ENCODE data around the gene TBCD.

TBCD gene

DNA sequence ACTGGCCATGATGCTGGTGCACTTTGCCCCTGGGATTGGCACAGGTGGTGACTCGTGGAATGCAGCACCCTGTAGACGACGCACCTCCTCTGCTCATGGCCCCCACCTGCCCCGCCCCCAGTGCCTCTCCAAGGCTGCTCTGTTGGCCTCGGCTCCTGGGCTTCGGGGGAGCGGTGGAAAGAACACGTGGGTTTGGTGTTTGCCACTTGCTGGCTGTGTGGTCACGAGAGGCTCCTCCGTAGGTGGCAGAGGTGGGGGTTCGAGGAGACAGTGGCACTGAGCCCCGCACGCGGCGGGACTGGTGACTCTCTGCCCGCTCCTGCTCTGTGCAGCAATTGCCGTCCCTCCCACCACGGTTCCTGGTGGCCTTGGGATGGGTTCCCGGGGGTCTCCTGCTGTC, 170.8 kb downstream of the TBCD start:
- Histone ChIP-seq H3K4me3 (ENCODE audit: low read length) (no peak overlapping the region), H3K9ac (ENCODE audit: low read length) (no peak overlapping the region), H3K27me3 (replicated peaks; ENCODE audit: control insufficient read depth, insufficient read depth, low read length) (no peaks in the 10 kb centered on the region), H3K4me1 (ENCODE audit: control insufficient read depth, insufficient read depth, low read length) (no peaks in the 10 kb centered on the region), H3K36me3 (ENCODE audit: control insufficient read depth, insufficient read depth, low read length, severe bottlenecking) (peaks cover 26% of the 10 kb centered on the region), H3K9me3 (ENCODE audit: control insufficient read depth, low read length) (no peaks in the 10 kb centered on the region)
- no peak for DNase-seq (ENCODE audit: low read depth)

DNA sequence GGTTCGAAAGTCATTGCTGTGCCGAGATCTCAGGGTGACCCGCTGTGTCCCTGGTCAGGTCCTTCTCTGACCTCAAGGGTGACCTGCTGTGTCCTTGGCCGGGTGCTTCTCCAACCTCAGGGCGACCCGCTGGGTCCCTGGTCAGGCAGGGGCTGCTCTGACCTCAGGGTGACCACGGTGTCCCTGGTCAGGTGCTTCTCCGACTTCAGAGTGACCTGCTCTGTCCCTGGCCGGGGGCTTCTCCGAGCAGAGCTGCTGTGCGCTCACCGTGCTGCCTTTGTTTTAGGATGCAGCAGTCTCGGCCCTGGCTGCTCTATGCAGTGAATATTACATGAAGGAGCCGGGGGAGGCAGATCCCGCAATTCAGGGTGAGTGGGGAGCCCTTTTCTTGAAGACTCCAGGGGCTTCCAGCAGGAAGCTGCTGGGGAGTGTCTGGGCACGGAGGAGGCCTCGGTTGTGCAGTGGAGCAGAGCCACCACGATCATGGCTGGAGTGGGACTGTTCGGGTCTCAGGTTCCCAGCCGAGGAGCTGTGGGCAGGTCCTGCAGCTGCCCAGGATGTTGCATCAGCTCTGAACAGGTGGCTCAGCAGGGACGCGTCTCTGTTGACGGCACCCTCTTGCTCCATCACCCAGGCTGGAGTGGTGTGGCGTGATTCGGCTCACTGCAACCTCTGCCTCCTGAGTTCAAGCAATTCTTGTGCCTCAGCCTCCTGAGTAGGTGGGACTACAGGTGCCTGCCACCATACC, 171.7 kb downstream of the TBCD start:
- no peak for DNase-seq (ENCODE audit: low read depth)

DNA sequence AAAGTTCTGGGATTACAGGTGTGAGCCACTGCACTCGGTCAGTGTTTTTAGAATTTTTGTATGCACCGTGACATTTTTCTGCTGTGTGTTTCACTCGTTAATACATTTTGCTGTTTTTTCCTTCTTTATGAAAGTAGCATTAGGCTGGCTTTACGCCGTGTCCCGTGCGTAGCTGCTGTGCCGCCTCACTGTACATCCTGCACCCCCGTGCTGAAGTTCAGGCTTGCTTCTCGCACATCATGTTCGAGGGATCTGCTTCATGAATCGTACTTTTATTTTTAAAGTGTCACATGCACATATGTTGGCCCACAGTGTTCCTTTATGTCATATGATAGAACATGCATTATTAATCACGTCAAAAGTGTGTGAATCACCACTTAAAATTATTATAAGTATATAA, 172.3 kb downstream of the TBCD start:
- Histone ChIP-seq H3K27me3 (replicated peaks; ENCODE audit: control insufficient read depth, insufficient read depth, low read length) (no peaks in the 10 kb centered on the region), H3K4me3 (ENCODE audit: low read length) (no peak overlapping the region), H3K9ac (ENCODE audit: low read length) (no peak overlapping the region), H3K9me3 (ENCODE audit: control insufficient read depth, low read length) (no peaks in the 10 kb centered on the region), H3K36me3 (ENCODE audit: control insufficient read depth, insufficient read depth, low read length, severe bottlenecking) (peaks cover 35% of the 10 kb centered on the region), H3K4me1 (ENCODE audit: control insufficient read depth, insufficient read depth, low read length) (no peaks in the 10 kb centered on the region)
- no peak for DNase-seq (ENCODE audit: low read depth)

More for the DNA sequence above, 171.7 kb downstream of the TBCD start:
- H3K27me3 ChIP-seq (replicated peaks; ENCODE audit: control insufficient read depth, insufficient read depth, low read length) = no peaks in the 10 kb centered on the region
- H3K9me3 ChIP-seq (ENCODE audit: control insufficient read depth, low read length) = no peaks in the 10 kb centered on the region
- peaks cover 29% of the 10 kb centered on the region for H3K36me3 ChIP-seq (ENCODE audit: control insufficient read depth, insufficient read depth, low read length, severe bottlenecking)
- no peaks in the 10 kb centered on the region for H3K4me1 ChIP-seq (ENCODE audit: control insufficient read depth, insufficient read depth, low read length)
- no peak overlapping the region for H3K4me3 ChIP-seq (ENCODE audit: low read length)
- no peak overlapping the region for H3K9ac ChIP-seq (ENCODE audit: low read length)

DNA sequence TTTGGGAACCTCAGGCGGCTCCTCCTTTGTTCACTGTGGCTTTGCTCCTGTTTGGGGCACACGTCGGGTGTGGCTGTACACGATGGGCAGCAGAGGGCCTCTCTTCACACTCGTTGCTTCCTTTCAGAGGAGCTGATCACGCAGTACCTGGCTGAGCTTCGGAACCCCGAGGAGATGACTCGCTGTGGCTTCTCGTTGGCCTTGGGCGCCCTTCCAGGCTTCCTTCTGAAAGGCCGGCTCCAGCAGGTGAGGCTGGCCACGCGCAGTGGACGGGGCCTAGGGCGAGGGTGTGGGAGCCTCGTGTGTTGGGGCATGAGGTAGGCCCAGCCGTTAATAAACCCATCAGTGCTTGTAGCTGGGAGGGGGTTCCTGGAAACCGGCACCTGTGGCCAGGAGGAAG, 172.9 kb downstream of the TBCD start:
- Histone ChIP-seq H3K9me3 (ENCODE audit: control insufficient read depth, low read length) (no peaks in the 10 kb centered on the region), H3K36me3 (ENCODE audit: control insufficient read depth, insufficient read depth, low read length, severe bottlenecking) (peaks cover 39% of the 10 kb centered on the region)
- no peak for DNase-seq (ENCODE audit: low read depth)

DNA sequence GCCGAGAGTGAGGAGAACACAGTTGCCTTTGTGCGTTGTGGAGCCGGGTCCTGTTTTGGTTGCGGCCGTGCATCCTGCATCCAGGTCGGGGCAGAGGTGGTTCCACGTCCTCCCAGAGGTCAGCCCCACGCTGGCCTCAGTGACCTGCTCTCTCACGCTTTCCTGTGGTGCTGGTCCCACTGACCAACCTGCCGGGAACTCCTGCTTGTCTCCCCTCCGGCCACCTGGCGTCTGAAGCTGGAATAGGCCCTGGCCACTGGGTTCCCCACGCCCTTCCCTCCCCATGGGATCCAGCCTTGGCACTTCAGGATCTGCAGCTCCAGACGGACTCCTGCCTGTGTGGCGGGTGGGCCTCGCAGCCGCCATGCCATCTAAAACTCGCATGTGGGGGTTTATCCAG, 173.5 kb downstream of the TBCD start:
- peaks cover 42% of the 10 kb centered on the region for H3K36me3 ChIP-seq (ENCODE audit: control insufficient read depth, insufficient read depth, low read length, severe bottlenecking)
- H3K9ac ChIP-seq (ENCODE audit: low read length) = no peak overlapping the region
- H3K4me1 ChIP-seq (ENCODE audit: control insufficient read depth, insufficient read depth, low read length) = no peaks in the 10 kb centered on the region
- no peaks in the 10 kb centered on the region for H3K9me3 ChIP-seq (ENCODE audit: control insufficient read depth, low read length)
- no peaks in the 10 kb centered on the region for H3K27me3 ChIP-seq (replicated peaks; ENCODE audit: control insufficient read depth, insufficient read depth, low read length)
- H3K4me3 ChIP-seq (ENCODE audit: low read length) = no peak overlapping the region
- DNase-seq (ENCODE audit: low read depth) = no peak

More for the DNA sequence above, 172.9 kb downstream of the TBCD start:
- Histone ChIP-seq H3K4me3 (ENCODE audit: low read length) (no peak overlapping the region), H3K27me3 (replicated peaks; ENCODE audit: control insufficient read depth, insufficient read depth, low read length) (no peaks in the 10 kb centered on the region), H3K9ac (ENCODE audit: low read length) (no peak overlapping the region), H3K4me1 (ENCODE audit: control insufficient read depth, insufficient read depth, low read length) (no peaks in the 10 kb centered on the region)

DNA sequence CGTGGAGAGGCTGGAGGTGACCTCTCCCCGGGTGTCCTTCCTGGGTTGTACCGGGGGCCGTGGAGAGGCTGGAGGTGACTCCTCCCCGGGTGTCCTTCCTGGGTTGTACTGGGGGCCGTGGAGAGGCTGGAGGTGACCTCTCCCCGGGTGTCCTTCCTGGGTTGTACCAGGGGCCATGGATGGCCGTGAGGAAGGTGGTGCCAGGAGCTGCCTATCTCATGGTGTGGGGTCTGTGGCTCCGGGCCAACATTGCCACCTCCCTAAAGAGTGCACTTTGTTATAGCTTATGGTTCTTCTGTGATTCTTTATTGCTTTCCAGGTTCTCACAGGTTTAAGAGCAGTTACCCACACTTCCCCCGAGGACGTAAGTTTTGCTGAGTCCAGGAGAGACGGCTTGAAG, 174.2 kb downstream of the TBCD start:
- no peak for DNase-seq (ENCODE audit: low read depth)
- H3K9me3 ChIP-seq (ENCODE audit: control insufficient read depth, low read length) = no peaks in the 10 kb centered on the region
- H3K27me3 ChIP-seq (replicated peaks; ENCODE audit: control insufficient read depth, insufficient read depth, low read length) = no peaks in the 10 kb centered on the region
- H3K36me3 ChIP-seq (ENCODE audit: control insufficient read depth, insufficient read depth, low read length, severe bottlenecking) = peaks cover 49% of the 10 kb centered on the region
- no peak overlapping the region for H3K4me3 ChIP-seq (ENCODE audit: low read length)
- H3K4me1 ChIP-seq (ENCODE audit: control insufficient read depth, insufficient read depth, low read length) = peaks cover under 1% of the 10 kb centered on the region
- H3K9ac ChIP-seq (ENCODE audit: low read length) = no peak overlapping the region

DNA sequence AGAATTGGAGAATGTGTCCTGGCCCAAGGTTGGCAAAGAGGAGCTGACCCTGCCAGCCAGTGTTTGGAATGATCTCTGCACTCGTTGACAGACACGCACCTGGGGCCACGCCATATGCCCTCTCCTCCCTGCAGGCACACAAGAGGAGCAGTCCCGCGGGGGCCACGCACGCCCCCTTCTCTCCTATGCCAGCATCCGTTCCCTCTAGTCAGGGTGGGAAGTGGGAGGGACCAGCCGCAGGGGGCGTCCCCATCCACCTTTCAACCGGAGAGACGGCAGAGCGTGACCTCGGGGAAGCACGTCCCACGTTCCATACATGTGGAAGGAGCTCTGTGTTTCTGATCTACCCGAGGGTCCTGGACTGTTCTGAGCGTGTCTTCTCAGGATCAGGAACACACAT, 174.9 kb downstream of the TBCD start:
- Histone ChIP-seq H3K9ac (ENCODE audit: low read length) (no peak overlapping the region), H3K9me3 (ENCODE audit: control insufficient read depth, low read length) (no peaks in the 10 kb centered on the region), H3K4me3 (ENCODE audit: low read length) (no peak overlapping the region), H3K4me1 (ENCODE audit: control insufficient read depth, insufficient read depth, low read length) (peaks cover 6% of the 10 kb centered on the region), H3K27me3 (replicated peaks; ENCODE audit: control insufficient read depth, insufficient read depth, low read length) (no peaks in the 10 kb centered on the region), H3K36me3 (ENCODE audit: control insufficient read depth, insufficient read depth, low read length, severe bottlenecking) (peaks cover 49% of the 10 kb centered on the region)
- DNase-seq (ENCODE audit: low read depth) = no peak

DNA sequence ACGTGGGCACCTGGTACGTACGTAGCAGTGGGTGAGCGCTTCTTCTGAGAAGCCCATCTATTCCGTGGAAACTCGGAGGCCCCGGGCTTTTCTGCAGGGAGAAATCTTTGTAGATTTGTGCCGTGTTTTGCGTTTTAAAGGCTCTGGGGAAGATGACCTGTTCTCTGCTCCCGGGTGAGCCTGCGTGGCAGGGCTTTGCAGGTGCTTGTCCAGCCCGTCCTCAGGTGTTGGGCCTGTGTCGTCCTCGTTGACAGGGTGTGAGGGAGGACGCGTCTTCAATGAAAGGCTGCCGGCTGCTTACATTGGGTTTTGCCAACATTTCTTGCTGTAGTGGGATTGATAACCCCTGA, 175.4 kb downstream of the TBCD start:
- H3K9me3 ChIP-seq (ENCODE audit: control insufficient read depth, low read length) = no peaks in the 10 kb centered on the region
- no peak for DNase-seq (ENCODE audit: low read depth)
- no peak overlapping the region for H3K9ac ChIP-seq (ENCODE audit: low read length)
- peaks cover 49% of the 10 kb centered on the region for H3K36me3 ChIP-seq (ENCODE audit: control insufficient read depth, insufficient read depth, low read length, severe bottlenecking)
- H3K4me1 ChIP-seq (ENCODE audit: control insufficient read depth, insufficient read depth, low read length) = peaks cover 12% of the 10 kb centered on the region
- H3K27me3 ChIP-seq (replicated peaks; ENCODE audit: control insufficient read depth, insufficient read depth, low read length) = no peaks in the 10 kb centered on the region
- no peak overlapping the region for H3K4me3 ChIP-seq (ENCODE audit: low read length)

DNA sequence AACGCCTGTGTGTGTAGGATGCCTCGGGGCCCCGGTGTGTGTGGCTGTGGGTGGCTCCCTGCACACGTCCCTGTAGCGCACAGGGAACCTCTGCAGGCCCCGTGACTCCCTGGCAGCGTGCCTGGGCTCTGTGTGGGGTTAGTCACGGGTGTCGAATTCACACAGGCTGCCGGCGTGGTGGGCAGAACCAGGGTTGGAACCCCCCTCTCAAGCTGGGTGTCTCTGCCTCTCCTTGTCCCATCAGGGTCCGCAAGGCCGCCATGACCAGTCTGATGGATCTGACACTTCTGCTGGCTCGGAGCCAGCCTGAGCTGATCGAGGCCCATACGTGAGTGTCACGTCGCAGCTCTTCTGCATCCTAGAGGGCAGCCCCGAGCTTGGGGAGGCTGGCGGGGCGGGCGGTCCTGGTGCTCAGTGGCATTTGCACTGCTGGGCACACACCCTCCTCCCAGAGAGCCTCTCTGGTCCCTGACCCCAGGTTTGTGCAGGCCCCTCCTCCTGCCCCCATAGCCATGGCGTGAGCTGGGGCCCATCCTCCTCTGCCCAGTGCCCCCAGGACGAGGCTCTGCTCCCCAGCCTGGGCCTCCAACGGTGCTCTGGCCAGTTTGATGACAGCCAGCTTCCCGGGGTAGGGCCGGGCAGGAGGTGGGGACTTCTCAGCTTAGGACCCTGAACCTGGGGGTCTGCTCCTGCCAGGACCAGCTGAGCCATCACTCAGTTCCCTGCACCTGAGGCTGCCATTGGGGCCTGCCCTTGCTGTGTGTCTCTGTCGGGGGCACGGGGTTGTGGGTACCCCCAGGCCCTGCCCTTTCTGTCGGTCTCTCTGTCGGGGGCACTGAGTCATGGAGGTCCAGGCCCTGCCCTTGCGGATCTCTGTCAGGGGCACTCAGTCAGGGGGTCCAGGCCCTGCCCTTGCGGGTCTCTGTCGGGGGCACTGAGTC, 176.1 kb downstream of the TBCD start:
- peaks cover 49% of the 10 kb centered on the region for H3K36me3 ChIP-seq (ENCODE audit: control insufficient read depth, insufficient read depth, low read length, severe bottlenecking)

DNA sequence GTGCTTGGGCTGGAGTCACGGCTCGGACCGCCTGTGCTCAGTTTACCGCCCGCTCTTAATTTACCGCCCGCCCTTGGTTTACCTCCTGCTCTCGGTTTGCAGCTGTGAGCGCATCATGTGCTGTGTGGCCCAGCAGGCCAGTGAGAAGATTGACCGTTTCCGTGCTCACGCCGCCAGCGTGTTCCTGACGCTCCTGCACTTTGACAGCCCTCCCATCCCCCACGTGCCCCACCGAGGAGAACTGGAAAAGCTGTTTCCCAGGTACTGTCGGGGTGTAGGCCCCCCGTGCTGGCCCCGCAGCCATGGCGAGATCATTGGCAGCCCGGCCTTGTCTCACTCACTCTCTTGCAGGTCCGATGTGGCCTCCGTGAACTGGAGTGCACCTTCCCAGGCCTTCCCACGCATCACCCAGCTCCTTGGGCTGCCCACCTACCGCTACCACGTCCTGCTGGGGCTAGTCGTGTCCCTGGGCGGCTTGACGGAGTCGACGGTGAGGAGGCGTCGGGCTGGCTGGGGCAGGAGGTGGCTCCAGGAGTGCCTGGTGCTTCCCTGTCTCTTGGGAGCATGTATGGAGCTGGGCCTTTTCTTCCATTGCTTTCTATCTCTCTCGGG, 177.3 kb downstream of the TBCD start:
- no peaks in the 10 kb centered on the region for H3K9me3 ChIP-seq (ENCODE audit: control insufficient read depth, low read length)
- H3K27me3 ChIP-seq (replicated peaks; ENCODE audit: control insufficient read depth, insufficient read depth, low read length) = no peaks in the 10 kb centered on the region
- peaks cover 16% of the 10 kb centered on the region for H3K4me1 ChIP-seq (ENCODE audit: control insufficient read depth, insufficient read depth, low read length)
- H3K9ac ChIP-seq (ENCODE audit: low read length) = no peak overlapping the region
- peaks cover 51% of the 10 kb centered on the region for H3K36me3 ChIP-seq (ENCODE audit: control insufficient read depth, insufficient read depth, low read length, severe bottlenecking)
- no peak overlapping the region for H3K4me3 ChIP-seq (ENCODE audit: low read length)
- no peak for DNase-seq (ENCODE audit: low read depth)

More for the DNA sequence above, 176.1 kb downstream of the TBCD start:
- Histone ChIP-seq H3K4me3 (ENCODE audit: low read length) (no peak overlapping the region), H3K9ac (ENCODE audit: low read length) (no peak overlapping the region), H3K4me1 (ENCODE audit: control insufficient read depth, insufficient read depth, low read length) (peaks cover 16% of the 10 kb centered on the region), H3K9me3 (ENCODE audit: control insufficient read depth, low read length) (no peaks in the 10 kb centered on the region), H3K27me3 (replicated peaks; ENCODE audit: control insufficient read depth, insufficient read depth, low read length) (no peaks in the 10 kb centered on the region)
- DNase-seq (ENCODE audit: low read depth) = no peak

DNA sequence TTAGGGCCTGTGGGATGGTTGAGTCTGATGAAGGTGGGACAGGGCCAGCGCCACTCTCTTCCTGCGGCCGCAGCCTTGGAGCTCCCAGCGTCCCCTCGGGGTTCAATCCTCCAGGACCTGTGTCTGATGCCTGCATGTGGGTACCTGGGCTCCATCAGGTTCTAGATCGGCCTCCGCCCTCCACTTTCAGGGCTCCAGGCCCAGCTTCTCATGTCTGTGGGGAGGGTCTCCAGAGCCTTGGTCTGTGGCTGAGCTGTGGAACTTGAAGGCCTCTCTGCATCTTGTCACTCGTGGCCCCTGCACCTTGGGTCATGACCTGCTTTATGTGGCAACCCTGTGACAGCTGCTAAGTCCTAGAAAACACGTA, 177.8 kb downstream of the TBCD start:
- DNase-seq (ENCODE audit: low read depth) = no peak
- Histone ChIP-seq H3K36me3 (ENCODE audit: control insufficient read depth, insufficient read depth, low read length, severe bottlenecking) (peaks cover 53% of the 10 kb centered on the region), H3K9me3 (ENCODE audit: control insufficient read depth, low read length) (no peaks in the 10 kb centered on the region)

More for the DNA sequence above, 177.8 kb downstream of the TBCD start:
- H3K4me3 ChIP-seq (ENCODE audit: low read length) = no peak overlapping the region
- H3K9ac ChIP-seq (ENCODE audit: low read length) = no peak overlapping the region
- H3K27me3 ChIP-seq (replicated peaks; ENCODE audit: control insufficient read depth, insufficient read depth, low read length) = no peaks in the 10 kb centered on the region
- peaks cover 16% of the 10 kb centered on the region for H3K4me1 ChIP-seq (ENCODE audit: control insufficient read depth, insufficient read depth, low read length)

Measured in adipocyte (in vitro differentiated cells).